Transverse colon (tissue), 4 donors: ENCODE results near the gene PALLD. TPM values are rescaled to one million over a fixed set of nuclear protein-coding genes. Genes with fewer than 3 reads are reported as not detected.

Source experiments
- DNase-seq: peaks from one replicate; pipeline ENCODE4 v3.0.0-alpha.2; 2019
- H3K27ac ChIP-seq, 4 donors: fragments of 200-600 bp; sonication (generic); 2 replicates each; pipeline ENCODE4 v1.5.1; 2016 to 2018; ENCODE audit warnings: inconsistent platforms in 4 of 4
- H3K27me3 ChIP-seq: fragments of 200-600 bp; sonication (generic); 2 replicates; pipeline ENCODE4 v1.5.1; 2017; ENCODE audit warnings: inconsistent platforms
- H3K36me3 ChIP-seq, 4 donors: fragments of 200-600 bp; sonication (generic); 2 replicates each; pipeline ENCODE4 v1.5.1; 2017 to 2019; ENCODE audit warnings: inconsistent platforms in 4 of 4
- H3K4me1 ChIP-seq, 4 donors: fragments of 200-600 bp; sonication (generic); 2 replicates each; pipeline ENCODE4 v1.5.1; 2017 to 2020; ENCODE audit warnings: inconsistent platforms in 4 of 4
- H3K4me3 ChIP-seq, 4 donors: fragments of 200-600 bp; sonication (generic); 1 replicate in 1 of 4; 2 replicates in 3 of 4; pipeline versions ENCODE4 v1.5.1 to v1.6.1; 2017 to 2019; ENCODE audit warnings: inconsistent platforms in 4 of 4
- H3K9me3 ChIP-seq, 2 donors: fragments of 200-600 bp; sonication (generic); 2 replicates each; pipeline ENCODE4 v1.5.1; 2017 to 2019; ENCODE audit warnings: inconsistent platforms in 2 of 2
- CTCF ChIP-seq, 5 experiments: fragments of 200-600 bp in 3 of 5; fragments of 450-650 bp in 2 of 5; sonication (generic) in 3 of 5; IDR thresholded peaks; 1 replicate in 2 of 5; 2 replicates in 3 of 5; pipeline ENCODE4 v1.5.1; 2016 to 2017; ENCODE audit warnings: antibody characterized with exemption in 5 of 5, inconsistent platforms in 3 of 5, mild to moderate bottlenecking in 2 of 5, moderate library complexity in 1 of 5
- EP300 ChIP-seq: sonication (generic); formaldehyde crosslinking; IDR thresholded peaks from one replicate; pipeline ENCODE4 v1.6.1; 2017; ENCODE audit warnings: antibody characterized with exemption, low read depth
- POLR2A ChIP-seq: fragments of 450-650 bp; IDR thresholded peaks from one replicate; pipeline ENCODE4 v1.6.1; 2016; ENCODE audit warnings: antibody characterized with exemption, mild to moderate bottlenecking, moderate library complexity
- POLR2AphosphoS5 ChIP-seq, 3 donors: sonication (generic); formaldehyde crosslinking; IDR thresholded peaks; one replicate each; pipeline ENCODE4 v1.6.1; 2016; ENCODE audit warnings: antibody characterized with exemption in 3 of 3
- WGBS, 2 donors: methylation state at CpG; one replicate each; pipeline ENCODE4 v1.1.5; 2018; ENCODE audit warnings: low coverage in 1 of 2; 5-methylcytosine and 5-hydroxymethylcytosine counted together
- in situ Hi-C, 4 donors: fragments of 200-750 bp; cut with MboI; loops; one replicate each; pipeline versions ENCODE4 v1.15.0 to v1.15.1; 2017; ENCODE audit warnings: low sequenced_read_pairs in 3 of 4, low pct_ligation_motif_present in 1 of 4, low pct_unique_long_range_greater_than_20kb in 1 of 4
- intact Hi-C: fragments of 100-400 bp; cut with DNase I; formaldehyde crosslinking; loops from one replicate; pipeline ENCODE4 v1.15.1; 2023; ENCODE audit warnings: low total_unique reads
- total RNA-seq, 4 donors: library from RNA; depleted of rRNA; stranded (reverse); fragments of >200 nt; gene quantifications; one replicate each; pipeline ENCODE4 v1.1.0, GENCODE V29; 2016

PALLD gene
- total RNA-seq, 4 donors from 2014 or later = 230 to 309 (median 278) TPM

GRCh38 chr4:168859100-168859499 lies 362.2 kb downstream of the PALLD start:
- in situ Hi-C loops = no loop called here
- DNase-seq = no peak
- Histone ChIP-seq H3K36me3 (no peaks in the 10 kb centered on the region), H3K4me1 (peaks cover 0 to 41% (median 13%) of the 10 kb centered on the region in 4 donors), H3K27me3 (no peaks in the 10 kb centered on the region), H3K27ac (peak overlapping the region; percentile 72 to 84 (median 76)), H3K9me3 (no peaks in the 10 kb centered on the region), H3K4me3 (no peak overlapping the region)
- TF ChIP-seq POLR2A (no peak), POLR2AphosphoS5 (IDR thresholded peaks at IDR 0.05) (no peak), EP300 (no peak), CTCF (IDR thresholded peaks at IDR 0.05) (no peak)
- intact Hi-C loops = no loop called here
- WGBS, 2 donors = 79 to 80% methylated on average over 7 of the region's 7 CpGs

DNA sequence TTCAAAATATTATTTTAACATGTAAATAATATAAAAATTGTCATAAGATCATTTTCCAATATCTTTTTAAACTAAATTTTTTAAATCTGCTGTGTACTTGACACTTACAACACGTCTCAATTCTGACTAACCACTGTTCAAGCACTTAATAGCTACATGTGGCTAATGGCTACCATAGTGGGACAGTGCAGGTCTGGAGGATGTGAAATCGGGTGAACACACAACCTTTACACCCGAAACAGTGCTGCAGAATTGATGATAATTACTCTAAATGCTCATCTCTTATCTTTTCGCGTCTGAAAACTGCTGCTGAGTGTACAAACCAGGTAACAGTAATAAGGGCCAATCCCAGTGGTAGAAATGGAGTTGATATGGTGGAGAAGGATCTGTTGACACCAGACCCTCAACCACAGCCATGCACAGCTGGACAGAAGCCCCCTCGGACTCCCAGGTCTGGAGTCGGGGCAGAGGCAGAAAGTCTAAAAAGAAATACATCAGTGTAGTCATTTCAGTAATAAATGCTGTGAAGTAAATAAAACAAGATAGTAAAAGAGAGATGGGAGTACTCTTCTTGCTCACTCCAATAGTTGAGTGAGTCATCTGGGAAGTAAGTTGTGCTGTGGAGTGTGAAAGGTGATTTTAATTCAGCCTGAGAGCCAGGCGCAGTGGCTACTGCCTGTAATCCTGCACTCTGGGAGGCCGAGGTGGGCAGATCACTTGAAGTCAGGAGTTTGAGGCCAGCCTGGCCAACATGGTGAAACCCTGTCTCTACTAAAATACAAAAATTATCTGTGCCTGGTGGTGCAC lies 363.2 kb downstream of the PALLD start:
- Histone ChIP-seq H3K27me3 (no peaks in the 10 kb centered on the region), H3K4me3 (no peak overlapping the region), H3K4me1 (peaks cover 0 to 42% (median 16%) of the 10 kb centered on the region in 4 donors), H3K36me3 (no peaks in the 10 kb centered on the region), H3K27ac (peak overlapping the region; percentile 38 to 78 (median 74)), H3K9me3 (no peaks in the 10 kb centered on the region)
- TF ChIP-seq EP300 = no peak
- TF ChIP-seq POLR2AphosphoS5 (IDR thresholded peaks at IDR 0.05) = no peak
- no peak for TF ChIP-seq POLR2A
- TF ChIP-seq CTCF (IDR thresholded peaks at IDR 0.05) = no peak
- intact Hi-C loops = no loop called here
- DNase-seq = no peak
- in situ Hi-C loops = no loop called here
- WGBS, 2 donors = 74 to 93% methylated on average over 5 to 9 of the region's 9 CpGs

- intact Hi-C loops = no loop called here
- H3K9me3 ChIP-seq = no peaks in the 10 kb centered on the region
- H3K27ac ChIP-seq = peak overlapping the region; percentile 38 to 78 (median 74)
- 63 to 66% methylated on average over 3 of the region's 3 CpGs for WGBS, 2 donors
- no peaks in the 10 kb centered on the region for H3K36me3 ChIP-seq
- no peak for TF ChIP-seq POLR2AphosphoS5 (IDR thresholded peaks at IDR 0.05)
- no peak for TF ChIP-seq POLR2A
- TF ChIP-seq CTCF (IDR thresholded peaks at IDR 0.05) = no peak
- no peak for TF ChIP-seq EP300
- H3K4me1 ChIP-seq = peaks cover 0 to 44% (median 16%) of the 10 kb centered on the region in 4 donors
- in situ Hi-C loops = no loop called here
- no peak for DNase-seq
- no peaks in the 10 kb centered on the region for H3K27me3 ChIP-seq
- H3K4me3 ChIP-seq = no peak overlapping the region
Measured at GRCh38 chr4:168860827-168861226, 364.0 kb downstream of the PALLD start.

DNA sequence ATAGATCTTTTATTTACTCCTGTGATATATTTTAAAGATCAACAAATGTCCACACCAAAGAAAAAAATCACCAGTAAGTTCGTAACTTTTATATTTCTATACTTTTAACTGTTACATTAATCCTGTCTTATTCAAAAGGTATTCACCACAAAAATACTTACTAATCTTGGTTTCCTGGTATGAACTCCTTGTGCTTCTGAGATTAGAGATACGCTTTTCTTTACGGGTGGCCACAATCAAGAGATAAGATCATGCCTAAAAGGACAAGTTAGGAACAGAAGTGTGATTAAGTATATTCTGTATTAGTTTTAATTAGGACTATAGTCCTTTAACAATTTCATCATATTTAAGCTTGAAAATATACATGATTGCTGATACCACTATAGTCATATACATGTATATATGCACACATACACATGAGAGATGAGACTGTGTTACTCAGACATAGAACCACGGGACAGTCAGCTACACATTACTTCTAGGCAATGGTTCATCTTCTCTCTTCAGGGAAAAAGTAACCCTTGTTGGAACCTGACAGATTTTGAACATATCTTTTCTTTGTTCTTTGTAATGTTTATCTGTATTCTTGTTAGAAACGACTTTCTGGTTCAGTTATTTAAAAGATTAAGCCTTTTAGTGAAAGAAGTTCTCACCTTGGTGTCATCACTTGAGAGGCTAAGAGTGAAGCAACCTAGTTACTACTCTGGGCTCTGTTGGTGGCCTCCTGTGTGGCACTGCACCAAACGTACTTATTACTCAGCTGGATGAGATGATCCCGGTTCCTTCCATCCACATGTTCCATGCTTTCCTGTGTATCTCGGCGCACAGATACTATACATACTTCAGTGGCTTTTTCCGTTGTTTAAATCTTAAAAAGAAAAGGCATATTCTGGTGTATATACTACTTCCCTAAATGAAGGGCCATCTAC lies 367.1 kb downstream of the PALLD start:
- Histone ChIP-seq H3K4me1 (peaks cover 0 to 33% (median 24%) of the 10 kb centered on the region in 4 donors), H3K27ac (peak overlapping the region; percentile 19 to 53 (median 39)), H3K9me3 (no peaks in the 10 kb centered on the region), H3K36me3 (no peaks in the 10 kb centered on the region), H3K27me3 (no peaks in the 10 kb centered on the region), H3K4me3 (no peak overlapping the region)
- in situ Hi-C loops (no loop called here), intact Hi-C loops (no loop called here)
- 56 to 71% methylated on average over 6 to 10 of the region's 10 CpGs for WGBS, 2 donors
- no peak for TF ChIP-seq CTCF (IDR thresholded peaks at IDR 0.05)
- TF ChIP-seq EP300 = no peak
- no peak for TF ChIP-seq POLR2AphosphoS5 (IDR thresholded peaks at IDR 0.05)
- no peak for TF ChIP-seq POLR2A
- no peak for DNase-seq
